SIG-M5 (cell line): ENCODE measurements around the gene RCN2.

Experiments
- DNase-seq: peaks from one replicate; lab custom pipeline; 2025; lab: John Stamatoyannopoulos, UW

The RCN2 gene

DNA sequence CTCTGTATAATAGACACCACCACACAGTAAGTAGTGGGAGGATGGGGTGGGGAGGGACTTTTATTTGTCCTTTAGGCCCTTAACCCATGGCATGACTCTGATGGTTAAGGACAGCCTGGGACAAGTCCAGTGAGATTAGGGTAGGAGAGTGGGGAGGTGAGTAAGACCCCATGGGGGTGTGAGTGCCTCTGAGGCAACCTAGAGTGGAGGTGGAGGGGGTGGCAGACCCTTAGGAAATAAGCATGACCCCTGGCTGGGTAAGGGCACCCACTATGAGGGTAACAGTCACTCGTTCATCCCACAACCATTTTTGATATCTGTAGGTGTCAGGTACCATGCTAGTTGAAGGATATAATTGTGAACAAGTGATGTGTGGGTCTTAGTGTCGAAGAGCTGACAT lies 42.4 kb downstream of the RCN2 start:
- no peak for DNase-seq

DNA sequence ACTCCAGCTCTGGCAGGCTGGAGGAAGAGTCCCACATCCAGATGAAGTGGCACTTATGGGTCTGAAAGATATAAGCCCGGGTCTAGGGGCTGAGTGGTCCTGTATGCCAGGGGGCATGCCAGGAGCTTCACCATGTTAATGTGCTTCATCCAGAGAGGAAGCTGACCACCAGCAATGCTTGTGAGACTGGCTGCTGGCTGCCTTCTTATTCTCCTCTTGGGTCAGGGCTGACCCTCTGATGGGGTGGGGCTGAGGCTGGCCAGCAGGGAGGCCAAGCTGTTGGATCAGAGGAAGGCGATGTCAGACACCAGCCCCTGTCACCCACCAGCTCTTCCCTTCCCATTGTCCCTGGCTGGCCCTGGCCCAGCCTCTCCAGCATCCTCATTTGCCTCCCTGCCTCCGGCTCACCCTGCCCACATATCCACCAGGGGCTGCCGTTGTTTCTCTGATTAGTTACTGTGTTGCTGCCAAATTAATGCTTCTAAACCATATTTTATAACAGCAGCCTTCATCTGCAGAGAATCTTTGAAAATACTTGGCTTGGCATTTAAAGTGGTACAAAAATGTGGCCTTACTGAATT lies 43.0 kb downstream of the RCN2 start:
- no peak for DNase-seq

DNA sequence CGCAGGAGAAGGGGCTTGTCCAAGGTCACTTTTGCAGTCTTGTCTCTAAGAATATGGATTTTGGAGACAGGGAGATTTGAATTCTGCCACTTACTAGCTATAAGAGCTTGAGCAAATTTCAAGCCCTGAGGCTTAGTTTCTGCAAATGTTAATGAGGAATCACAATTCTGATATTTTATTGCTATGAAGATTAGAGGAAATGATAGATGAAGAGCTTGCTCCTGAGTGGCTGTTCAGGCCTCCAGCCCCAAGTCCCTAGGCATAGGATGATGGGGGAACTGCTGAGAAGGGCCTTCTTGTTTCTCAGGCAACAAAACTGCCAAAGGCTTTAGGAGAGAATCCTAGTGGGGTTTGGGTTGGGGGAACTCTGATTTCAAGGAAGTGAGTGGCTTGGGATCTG lies 44.6 kb downstream of the RCN2 start:
- no peak for DNase-seq

DNA sequence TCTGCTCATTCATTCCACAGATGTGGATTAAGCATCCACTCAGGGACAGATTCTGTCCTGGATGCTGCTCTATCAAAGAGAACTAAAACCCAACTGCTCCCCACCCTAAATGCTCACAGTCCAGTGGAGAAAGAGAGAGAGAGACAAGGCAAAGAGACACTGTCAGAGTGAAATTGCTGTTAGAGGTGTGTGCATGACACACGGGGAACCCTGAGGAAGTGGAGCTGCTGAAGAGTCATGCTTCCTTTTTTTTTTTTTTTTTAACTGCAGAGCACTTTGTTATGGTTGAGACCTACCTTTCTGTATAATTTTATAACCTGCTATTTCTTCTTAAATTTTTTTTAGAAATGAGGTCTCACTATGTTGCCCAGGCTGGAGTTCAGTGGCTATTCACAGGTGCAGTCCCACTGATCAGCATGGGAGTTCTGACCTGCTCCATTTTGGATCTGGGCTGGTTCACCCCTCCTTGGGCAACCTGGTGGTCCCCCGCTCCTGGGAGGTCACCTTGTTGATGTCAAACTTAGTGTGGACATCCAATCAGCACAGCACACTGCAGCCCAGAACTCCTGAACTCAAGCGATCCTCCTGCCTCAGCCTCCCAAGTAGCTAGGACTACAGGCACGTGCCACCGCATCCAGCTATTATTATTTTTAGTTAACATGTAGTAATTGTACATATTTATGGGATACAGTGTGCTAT lies 45.2 kb downstream of the RCN2 start:
- no peak for DNase-seq

DNA sequence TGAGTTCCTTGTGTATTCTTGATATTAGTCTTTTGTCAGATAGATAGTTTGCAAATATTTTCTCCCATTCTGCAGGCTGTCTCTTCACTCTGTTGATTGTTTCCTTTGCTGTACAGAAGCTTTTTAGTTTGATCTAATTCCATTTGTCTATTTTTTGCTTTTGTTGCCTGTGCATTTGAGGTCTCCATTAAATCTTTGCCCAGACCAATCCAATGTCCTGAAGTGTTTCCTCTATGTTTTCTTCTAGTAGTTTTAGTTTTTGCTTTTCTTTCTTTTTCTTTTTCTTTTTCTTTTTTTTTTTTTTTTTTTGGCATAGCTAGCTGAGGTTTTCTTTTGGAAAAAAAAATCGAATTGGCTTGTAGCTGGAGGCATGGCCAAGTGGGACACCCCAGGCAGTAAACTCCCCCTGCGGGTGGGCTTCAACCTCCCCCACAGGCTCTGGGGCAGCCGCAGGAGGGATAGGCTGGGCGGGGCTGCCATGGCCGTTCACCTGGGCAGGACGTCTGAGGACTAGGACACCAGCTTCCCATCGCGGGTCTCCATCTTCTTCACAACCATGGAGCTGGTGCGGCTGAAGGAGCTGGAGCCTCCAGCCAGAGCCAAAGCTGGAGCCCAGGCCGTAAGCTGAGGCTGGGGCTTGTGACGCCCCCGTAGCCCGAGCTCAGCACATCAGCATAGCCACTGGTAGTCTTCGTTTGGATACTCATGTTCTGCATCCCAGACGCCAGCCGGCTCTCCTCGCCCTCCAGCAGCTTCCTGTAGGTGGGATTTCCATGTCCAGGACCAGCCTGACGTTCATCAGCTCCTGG lies 47.2 kb downstream of the RCN2 start:
- DNase-seq, result no peak

DNA sequence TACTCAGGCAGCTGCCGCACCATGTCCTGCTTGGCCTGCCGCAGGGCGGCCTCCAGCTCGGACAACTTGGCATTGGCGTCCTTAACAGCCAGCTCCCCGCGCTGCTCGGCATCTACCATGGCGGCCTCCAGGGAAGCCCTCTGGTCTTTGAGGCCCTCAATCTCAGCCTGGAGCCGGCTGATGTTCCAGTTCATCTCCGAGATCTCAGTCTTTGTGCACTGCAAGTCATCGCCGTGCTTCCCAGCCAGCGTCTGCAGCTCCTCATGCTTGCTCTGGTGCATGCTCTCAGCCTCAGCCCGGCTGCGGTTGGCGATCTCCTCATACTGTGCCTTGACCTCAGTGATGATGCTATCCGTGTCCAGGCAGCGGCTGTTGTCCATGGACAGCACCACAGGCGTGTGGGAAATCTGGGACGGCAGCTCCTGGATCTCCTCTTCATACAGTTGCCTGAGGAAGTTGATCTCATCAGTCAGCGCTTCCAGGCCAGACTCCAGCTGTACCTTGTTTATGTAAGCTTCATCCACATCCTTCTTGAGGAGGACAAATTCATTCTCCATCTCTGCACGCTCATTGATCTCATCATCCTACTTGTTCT lies 47.9 kb downstream of the RCN2 start:
- no peak for DNase-seq

DNA sequence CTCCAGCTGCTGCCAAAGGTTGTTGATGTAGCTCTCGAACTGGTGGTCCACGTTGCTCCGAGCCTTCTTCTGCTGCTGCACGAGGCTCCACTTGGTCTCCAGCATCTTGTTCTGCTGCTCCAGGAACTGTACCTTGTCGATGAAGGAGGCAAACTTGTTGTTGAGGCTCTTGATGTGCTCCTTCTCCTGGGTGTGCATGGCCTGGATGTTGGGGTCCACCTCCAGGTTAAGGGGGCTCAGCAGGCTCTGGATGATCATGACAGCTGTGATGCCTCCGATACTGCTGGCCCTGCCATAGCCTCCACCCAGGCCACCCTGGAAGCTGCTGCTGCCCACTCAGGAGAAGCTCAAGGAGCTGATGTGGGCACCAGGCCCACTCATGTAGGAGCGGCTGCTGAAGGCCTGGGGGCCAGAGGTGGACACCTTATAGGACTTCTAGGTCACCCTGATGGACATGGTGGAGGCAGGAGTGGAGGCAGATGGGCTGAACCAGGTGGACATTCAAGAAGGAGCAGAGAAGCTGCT lies 48.5 kb downstream of the RCN2 start:
- no peak for DNase-seq

DNA sequence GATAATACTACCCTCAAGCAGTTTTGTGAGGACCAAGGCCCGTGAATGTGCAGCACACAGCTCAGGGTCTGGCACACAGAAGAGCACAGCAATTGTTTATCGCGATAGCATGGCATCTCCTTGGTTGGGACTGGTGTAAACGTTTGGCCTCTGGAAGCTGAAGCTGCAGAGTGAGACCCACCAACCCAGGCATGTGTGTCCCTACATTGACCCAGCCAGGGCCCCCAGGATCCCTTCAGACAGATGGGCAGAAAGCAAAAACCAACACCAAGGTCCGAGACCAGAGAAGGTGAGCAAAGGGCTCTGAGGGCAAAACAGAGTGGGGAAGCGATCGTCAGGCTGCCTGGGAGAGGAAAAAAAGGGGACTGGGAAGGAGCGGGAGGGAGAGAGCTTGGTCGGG lies 50.8 kb downstream of the RCN2 start:
- no peak for DNase-seq

DNA sequence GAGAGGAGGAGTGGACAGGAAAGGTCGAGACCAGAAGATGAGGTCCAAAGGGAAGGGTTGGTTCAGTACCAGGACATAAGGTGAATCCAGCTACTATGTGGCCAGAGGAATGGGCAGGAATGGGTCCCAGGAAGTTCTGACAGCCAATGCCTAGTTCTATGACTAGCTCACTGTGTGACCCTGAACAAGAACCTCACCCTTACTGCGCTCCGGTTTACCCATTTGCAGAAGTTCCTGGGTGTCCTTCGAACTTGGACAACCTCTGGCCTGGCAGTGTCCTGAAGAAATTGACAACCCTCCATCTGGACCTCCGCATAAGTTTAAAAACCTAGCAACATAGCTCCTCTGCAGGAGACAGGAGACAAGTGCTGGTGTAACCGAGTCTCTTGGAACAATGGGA lies 51.2 kb downstream of the RCN2 start:
- no peak for DNase-seq

DNA sequence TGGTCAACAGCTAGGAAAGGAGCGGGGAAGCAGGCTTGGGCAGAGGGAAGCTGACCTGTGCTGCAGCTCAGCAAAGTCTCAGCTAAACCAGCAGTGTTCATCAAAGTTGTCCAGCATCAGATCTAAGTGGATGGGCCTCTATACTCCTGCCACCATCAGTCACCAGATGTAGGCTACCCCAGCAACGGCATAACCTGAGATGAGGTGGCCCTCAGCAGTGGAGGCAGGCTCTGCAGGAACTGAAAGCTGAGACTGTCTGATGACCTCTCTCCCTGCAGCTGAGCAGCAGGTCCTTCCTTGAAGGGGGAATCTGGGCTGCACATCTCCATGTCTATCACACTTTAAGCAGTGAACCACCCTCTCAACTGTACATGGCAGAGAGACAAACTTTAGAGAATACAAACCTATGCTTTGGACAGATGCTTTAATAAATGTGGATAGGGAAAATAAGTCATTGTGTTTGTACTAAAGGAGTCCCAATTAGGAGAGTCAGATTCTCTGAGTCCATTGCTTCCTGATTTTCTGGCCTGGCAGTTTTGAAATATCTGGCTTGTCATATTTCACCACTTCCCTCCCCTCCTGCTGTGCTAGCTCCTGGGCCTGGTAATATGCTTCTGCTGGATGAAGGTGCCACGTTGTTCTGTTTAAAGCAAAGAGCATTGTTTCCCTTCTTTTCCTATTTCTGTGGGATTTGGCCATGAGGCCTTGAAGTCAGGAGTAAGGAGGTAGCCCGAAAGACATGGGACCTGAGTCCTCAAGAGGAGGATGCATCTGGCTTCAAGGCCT lies 52.2 kb downstream of the RCN2 start:
- DNase-seq, result peak; percentile 71

DNA sequence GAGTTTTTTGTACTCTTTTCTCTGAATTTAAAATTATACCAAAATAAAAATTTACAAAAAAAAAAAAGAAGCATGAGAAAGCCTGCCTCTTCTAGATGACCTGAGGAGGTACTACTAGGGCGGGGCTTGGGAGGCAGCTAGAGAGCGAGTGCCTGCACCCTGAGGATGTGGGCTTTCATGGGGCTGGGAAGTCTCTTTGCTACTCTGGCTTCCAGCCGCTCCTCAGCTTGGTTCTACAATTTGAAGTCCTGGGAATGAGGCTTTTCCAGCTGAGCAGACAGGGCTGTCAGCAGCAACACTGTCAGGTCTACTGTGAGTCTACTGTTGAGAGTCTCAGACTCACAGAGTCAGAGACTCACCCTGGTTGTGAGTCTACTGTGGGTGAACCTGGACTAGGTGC lies 55.2 kb downstream of the RCN2 start:
- no peak for DNase-seq

DNA sequence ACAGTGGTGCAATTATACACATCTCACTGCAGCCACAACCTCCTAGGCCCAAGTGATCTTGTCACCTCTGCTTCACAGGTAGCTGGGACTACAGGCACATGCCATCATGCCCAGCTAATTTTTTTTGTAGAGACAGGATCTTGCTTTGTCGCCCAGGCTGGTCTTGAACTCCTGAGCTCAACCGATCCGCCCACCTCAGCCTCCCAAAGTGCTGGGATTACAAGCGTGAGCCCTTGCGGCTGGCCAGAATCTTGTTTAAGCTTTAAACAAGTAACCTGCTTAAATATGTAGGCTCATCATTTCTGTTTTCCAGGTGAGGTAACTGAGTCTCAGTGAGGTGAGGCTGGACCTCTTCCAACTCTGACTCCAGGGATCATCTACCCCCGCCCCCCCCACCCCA lies 55.7 kb downstream of the RCN2 start:
- DNase-seq, result no peak

DNA sequence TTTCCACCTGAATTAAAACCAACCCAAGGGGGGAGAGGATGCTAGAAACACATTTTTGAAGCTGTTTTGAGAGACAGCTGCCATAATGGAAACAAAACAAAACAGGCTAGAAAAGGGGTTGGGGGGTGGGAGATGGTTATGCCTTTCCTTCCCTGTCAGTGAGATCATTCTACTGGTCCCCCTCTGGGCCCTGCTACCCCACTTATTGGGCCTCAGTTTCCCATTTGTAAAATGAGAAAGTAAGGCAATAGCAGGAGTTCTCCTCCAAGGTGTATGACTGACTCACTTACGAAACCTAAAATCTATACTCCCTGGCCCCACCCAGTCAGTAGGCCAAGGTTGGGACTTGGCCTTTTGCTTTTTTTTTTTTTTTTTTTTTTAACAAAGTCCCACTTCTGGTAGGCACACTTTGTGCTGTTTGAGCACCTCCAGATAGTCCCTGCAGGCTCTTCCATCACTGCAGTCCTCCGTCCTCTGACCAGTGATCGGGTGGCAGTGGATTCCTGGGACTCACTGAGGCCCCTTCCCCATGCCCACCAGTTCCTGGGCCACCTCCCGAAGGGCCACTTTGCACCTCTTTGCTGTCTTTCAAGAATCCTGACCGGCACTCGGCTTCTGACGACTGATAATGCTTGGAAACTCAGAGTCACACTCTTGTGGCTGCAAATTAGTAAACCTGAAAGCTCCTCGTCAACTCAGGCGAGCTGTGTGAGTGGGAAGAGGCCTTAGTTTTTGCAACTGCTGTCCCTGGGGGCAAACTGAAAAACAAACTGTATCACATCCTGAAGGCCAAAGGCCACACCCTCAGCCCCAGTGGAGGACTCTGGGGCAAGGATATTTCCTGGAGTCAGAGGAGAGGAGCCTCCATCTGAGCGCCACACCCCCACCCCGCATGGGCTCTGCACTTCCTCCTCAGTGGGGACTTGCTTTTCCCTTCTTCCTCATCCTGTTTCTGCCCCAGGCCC lies 56.6 kb downstream of the RCN2 start:
- peak; percentile 30 for DNase-seq

DNA sequence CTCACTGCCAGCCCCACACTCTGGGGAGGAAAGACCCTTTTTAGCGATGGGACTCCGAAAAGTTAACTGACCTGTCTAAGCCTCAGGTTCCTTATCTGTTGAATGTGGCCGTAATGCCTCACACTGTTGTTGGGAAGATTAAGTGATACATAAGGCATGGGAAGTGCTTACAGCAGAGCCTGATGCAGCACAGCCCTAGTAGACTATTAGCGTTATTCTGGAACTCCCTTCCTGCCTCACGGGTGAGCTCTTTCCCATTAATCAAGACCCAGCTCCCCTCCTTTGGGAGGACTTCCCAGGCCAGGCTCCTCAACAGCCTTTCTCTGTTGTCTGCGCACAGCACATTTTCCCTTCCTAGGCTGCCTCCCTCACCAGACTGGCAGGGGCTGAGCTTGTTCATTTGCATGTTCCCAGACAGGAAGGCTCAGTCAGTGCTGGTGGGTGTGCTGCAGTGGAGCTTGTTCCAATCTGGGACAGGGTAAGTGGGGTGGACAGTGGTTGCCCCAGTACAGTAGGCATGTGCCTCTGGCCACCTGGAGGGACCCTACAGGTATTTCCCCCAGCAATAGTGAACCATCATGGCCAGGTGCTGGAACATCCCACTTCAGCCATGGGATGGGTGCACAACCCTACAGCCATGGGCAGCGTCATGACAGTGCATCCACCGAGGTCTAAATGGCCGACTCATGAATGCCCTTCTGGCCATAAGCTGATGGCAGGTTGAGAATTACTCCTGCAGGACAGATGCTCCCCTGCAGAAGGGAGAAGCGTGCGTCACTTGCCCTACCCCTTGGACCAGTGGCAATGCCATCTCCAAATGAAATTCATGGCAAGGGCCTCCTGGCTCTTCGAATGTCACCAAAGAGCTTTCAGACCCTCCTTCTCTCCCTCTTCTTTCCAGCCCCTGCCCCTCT lies 57.6 kb downstream of the RCN2 start:
- DNase-seq, result no peak

DNA sequence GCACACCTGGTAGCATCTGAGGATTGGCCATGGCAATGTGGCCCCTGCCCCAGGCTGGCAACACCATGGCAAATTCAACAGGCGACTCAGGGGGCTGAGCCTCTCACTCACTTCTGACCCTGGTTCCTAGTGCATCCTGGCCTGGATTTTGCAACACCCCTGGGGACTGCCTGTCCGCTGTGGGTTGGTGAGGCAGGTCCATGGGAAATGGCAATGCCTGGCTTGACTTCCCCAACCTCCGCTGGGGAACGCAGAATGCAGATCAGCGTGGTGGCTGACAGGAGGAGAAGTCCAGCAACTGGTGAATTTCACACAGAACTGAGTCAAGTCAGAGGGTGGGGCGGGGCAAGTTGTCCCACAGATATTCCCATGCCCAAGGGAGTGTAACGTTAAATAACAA lies 59.5 kb downstream of the RCN2 start:
- DNase-seq, result no peak

DNA sequence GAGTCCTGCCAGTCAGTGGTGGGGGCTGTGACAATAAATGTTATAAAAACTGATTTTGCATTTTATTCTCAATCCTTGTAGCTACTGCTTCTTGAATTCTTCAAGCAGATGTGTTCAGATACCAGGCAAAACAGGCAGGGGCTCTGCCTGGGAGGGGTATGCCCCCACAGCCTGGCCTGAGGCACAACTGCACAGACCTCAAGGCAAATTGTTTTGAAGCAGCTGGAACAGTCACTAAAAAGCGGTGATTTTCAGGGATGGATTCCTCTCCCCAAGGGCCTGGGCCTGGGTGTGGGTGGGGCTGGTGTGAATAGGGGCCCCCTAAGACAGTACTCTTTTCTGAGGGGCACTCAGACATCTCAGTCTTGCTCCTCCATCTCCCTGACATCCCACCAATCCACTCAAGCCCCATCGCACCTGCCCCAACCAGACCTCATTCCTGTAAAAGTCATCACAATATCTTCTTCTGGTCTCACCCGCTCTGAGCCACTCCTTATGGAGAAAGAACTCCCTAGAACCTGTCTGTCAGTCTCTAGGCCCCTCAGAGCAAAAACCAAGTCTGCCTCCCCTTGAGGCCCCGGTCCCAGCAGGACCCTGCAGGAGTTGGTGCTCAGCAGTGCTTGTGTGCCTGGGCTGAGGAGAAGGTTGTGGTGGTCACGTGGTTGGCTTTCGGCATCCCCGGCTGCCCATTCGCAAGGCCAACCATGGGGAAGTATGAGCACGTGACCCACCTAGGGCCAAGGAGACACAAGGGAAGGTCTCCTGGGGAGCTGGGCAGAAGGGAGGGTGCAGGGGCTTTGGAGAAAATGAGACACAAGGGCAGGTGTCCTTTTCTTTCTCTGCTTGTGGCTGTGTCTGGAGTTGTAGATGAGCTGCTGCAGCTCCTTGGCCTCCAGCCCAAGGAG lies 60.4 kb downstream of the RCN2 start:
- no peak for DNase-seq

DNA sequence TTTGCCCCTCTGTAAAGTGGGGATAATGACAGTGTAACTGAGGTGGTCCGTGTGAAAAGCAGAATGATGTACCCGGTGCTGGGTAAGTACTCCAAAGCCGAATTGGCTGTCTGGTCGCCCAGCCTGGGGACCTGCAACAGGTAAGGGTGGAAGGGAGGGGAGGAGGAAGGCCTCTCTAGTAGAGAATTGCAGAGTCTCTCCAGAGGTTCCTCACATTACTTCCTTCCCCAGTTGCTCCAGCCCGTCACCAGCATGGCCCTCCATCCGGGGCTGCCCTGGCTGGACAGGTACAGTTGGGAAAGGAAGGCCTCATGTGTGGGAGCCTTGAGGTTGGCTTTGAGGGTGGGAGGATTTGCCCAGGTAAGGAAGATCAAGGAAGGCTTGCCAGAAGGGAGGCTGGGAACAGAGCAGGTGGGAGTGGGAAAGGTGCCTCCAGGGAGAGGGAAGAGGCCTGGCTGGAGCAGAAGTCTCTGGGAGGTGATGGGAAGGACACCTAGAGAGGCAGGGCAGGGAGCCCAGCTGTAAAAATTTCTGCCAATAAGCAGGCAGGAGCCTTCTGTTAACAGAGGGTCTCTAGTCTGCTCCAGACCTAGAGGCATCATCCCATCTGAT lies 61.7 kb downstream of the RCN2 start:
- no peak for DNase-seq

DNA sequence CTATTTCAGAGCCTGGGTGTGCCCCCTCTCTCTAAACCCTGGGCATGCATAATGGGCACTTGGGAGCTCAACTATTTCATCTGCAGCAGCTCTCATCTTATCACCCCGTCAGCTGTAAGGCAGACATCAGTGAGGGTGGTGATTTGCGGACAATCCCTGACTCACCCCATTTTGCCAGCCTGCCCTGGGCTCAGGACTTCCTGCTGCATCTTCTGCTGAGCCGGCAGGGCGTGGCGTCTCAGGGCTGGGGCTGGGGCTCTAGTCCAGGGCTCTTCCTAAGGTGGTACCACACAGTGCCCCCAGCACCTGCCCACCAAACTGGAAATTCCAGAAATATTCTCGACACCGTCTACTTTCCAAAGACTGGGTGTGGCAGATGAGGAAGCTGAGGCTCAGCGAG lies 62.5 kb downstream of the RCN2 start:
- DNase-seq, result no peak
